IPS DF 19.7 (cell line): ENCODE data around the gene BEND3.
"Not testable (repeated sequence)": the region's sequence is repeated elsewhere in the genome, so short reads cannot be mapped to it uniquely, and the experiment has no call there.

Experiments
- DNase-seq: peaks from one replicate; pipeline ENCODE4 v3.0.0-alpha.2; 2013; ENCODE audit warnings: low read depth, low spot score

Gene BEND3

DNA sequence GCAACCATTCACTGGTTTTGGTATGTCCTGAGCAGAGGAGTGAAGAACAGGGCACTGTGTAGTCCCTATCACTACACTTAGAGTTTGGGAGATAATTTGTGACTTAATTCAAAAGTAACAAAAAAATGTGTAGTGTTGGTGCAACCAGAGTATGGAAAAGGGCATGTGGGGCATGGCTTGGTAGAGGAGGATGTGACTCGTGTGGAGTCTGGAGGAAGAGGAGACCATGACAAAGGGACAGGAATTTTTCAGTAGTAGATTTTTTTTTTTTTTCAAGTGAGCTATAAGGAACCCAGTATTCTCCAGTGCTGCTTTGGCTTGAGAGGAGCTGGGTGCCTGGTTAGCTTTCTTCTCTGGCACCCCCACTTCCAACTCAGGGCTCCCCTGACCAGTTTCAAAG, 82.2 kb downstream of the BEND3 start:
- no peak for DNase-seq

GRCh38 chr6:107032051-107032450, 83.3 kb downstream of the BEND3 start:
- no peak for DNase-seq

- no peak for DNase-seq
Measured at GRCh38 chr6:107030151-107030550, 85.2 kb downstream of the BEND3 start.

DNA sequence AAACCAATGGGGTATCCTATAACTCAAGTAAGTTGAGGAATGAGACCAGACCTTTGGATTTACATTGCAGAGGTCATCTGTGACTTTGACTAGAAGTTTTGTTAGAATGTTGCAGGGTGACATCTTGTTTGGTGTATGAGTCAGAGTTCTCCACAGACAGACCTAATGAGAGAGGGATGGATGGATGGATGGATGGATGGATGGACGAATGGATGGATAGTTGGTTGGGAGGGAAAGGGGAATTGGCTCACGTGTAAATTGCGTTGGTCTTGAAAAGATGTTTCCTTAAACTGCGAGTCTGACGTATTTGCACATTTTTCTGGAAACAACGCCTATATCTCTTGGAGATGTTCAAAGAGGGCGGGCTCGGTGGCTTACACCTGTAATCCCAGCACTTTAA, 88.3 kb downstream of the BEND3 start:
- DNase-seq = no peak

GRCh38 chr6:107021446-107022185, 93.7 kb downstream of the BEND3 start:
- no peak for DNase-seq

DNA sequence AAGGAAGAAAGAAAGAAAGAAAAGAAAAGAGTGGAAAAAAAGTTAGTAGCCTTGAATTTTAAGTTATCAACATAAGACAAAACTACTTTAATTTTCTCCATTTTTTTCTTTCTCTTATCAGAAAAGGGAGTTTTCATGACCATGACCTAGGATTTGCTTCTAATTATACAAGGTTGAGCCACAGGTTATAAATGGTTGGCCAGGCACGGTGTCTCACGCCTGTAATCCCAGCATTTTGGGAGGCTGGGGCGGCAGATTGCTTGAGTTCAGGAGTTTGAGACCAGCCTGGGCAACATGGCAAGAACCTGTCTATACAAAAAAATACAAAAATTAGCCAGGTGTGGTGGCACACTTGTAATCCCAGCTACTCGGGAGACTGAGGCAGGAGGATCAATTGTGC, 95.1 kb downstream of the BEND3 start:
- no peak for DNase-seq

- DNase-seq = not testable (repeated sequence)
Measured at GRCh38 chr6:107019628-107020027, 95.7 kb downstream of the BEND3 start.

DNA sequence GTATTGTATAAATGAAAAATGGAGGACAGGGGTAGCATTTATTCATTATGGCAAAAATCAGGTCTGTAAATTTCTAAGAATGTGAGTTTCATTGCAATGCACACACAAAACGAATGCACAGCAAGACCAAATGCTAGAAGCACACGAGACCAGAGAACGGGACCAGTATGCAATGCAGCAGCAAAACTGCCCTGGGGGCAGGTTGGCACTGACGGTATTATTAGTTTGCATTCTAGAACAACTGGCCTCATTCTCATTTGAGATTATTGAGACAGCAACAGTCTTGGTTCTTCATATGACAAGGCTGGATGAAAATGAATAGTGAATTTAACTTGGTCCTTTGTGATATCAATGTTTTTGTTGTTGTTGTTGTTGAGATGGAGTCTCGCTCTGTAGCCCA, 96.3 kb downstream of the BEND3 start:
- no peak for DNase-seq
